Pancreas (tissue), 10 donors: ENCODE results near the gene TBX19. TPM values are rescaled to one million over a fixed set of nuclear protein-coding genes. Genes with fewer than 3 reads are reported as not detected.

Experiments used
- ATAC-seq, 4 donors: fragments of 200-7000 bp; cut with Tn5 transposase; one replicate each; pipeline versions ENCODE4 v1.8.0 to v1.9.1; 2020; ENCODE audit warnings: mild to moderate bottlenecking in 4 of 4, moderate library complexity in 4 of 4
- DNase-seq, 6 donors: peaks; one replicate each; pipeline ENCODE4 v3.0.0-alpha.2; 2020
- FAIRE-seq: peaks from 2 replicates; lab custom pipeline; 2012; peaks lifted over from hg19 to GRCh38; lab: Jason Lieb, UNC
- H3K27ac ChIP-seq, 4 donors: fragments of 200-600 bp; sonication (generic); 1 replicate in 3 of 4; 2 replicates in 1 of 4; pipeline versions ENCODE4 v1.5.0 to v1.8.0; 2020
- H3K27me3 ChIP-seq, 4 donors: fragments of 200-600 bp; one replicate each; pipeline ENCODE4 v1.8.0; 2021
- H3K36me3 ChIP-seq, 3 donors: fragments of 200-600 bp; sonication (generic) in 1 of 3; one replicate each; pipeline versions ENCODE4 v1.5.0 to v1.8.0; 2020 to 2021
- H3K4me1 ChIP-seq, 3 donors: fragments of 200-600 bp; one replicate each; pipeline ENCODE4 v1.8.0; 2021
- H3K4me3 ChIP-seq, 4 donors: fragments of 200-600 bp; sonication (generic) in 2 of 4; one replicate each; pipeline versions ENCODE4 v1.5.0 to v1.8.0; 2020 to 2021
- H3K9me3 ChIP-seq, 4 donors: fragments of 200-600 bp; one replicate each; pipeline ENCODE4 v1.8.0; 2021
- CTCF ChIP-seq, 4 donors: fragments of 200-600 bp; sonication (generic) in 3 of 4; IDR thresholded peaks; one replicate each; pipeline versions ENCODE4 v1.5.0 to v1.8.0; 2021; ENCODE audit warnings: antibody characterized with exemption in 4 of 4
- WGBS, 2 donors: extraction: QIAGEN DNeasy Blood & Tissue Kit; methylation state at CpG; one replicate each; pipeline ENCODE4 v1.1.7; 2013; 5-methylcytosine and 5-hydroxymethylcytosine counted together
- intact Hi-C, 3 donors: fragments of 100-400 bp; cut with DNase I; formaldehyde crosslinking; loops; one replicate each; pipeline versions ENCODE4 v1.11.1 to v1.14.2; 2022
- polyA plus RNA-seq, 2 donors: library from polyadenylated mRNA; stranded (reverse); fragments of 200-250 nt; gene quantifications; one replicate each; pipeline ENCODE4 v1.2.3, GENCODE V29; 2013
- total RNA-seq, 6 donors: library from RNA; stranded (reverse); fragmentation: NEBNext Ultra II Directional in 4 of 6; extraction: Animal tissue kit (Norgen Biotek cat#: 25700) in 4 of 6; gene quantifications; one replicate each; pipeline versions ENCODE4 v1.2.1 to v1.2.4, GENCODE V29; 2021 to 2023
- donor health status: healthy with polysubstance abuse.
- donor health status: DM: no; HTN: no; CAD: no; lungs with moderate emphysema.
- donor health status: DM: no; HTN: no; CAD: no.
- donor health status: control.
- donor health status: control.
- donor health status: Bipolar disorder and iron deficiency.
- donor health status: DM: yes; HTN: yes; CAD: no.
- donor health status: DM: no; HTN: no; CAD: no.
- donor health status: DM: no; HTN: no; CAD: no.
- donor health status: DM: yes; HTN: yes; CAD: no.

TBX19 gene
- total and polyA plus RNA-seq, 8 donors, result 0.35 to 2.0 (median 0.61) TPM

GRCh38 chr1:168330285-168330684 lies 49.6 kb downstream of the TBX19 start:
- intact Hi-C loops, result no loop called here
- TF ChIP-seq CTCF (IDR thresholded peaks at IDR 0.05), result no peak
- ATAC-seq, result no peak
- DNase-seq, result no peak
- 91 to 96% methylated on average over 3 of the region's 3 CpGs for WGBS, 2 donors
- H3K27me3 ChIP-seq, result no peaks in the 10 kb centered on the region
- H3K4me1 ChIP-seq, result no peaks in the 10 kb centered on the region
- FAIRE-seq, result no peak
- no peak overlapping the region for H3K4me3 ChIP-seq
- H3K36me3 ChIP-seq, result no peaks in the 10 kb centered on the region
- no peaks in the 10 kb centered on the region for H3K9me3 ChIP-seq
- no peak overlapping the region for H3K27ac ChIP-seq

GRCh38 chr1:168331569-168331968 lies 50.9 kb downstream of the TBX19 start:
- ATAC-seq, result no peak

GRCh38 chr1:168333562-168334276 lies 53.0 kb downstream of the TBX19 start:
- ATAC-seq (no peak), FAIRE-seq (no peak), DNase-seq (no peak)
- TF ChIP-seq CTCF (IDR thresholded peaks at IDR 0.05), result no peak
- H3K27me3 ChIP-seq, result no peaks in the 10 kb centered on the region
- H3K36me3 ChIP-seq, result no peaks in the 10 kb centered on the region
- H3K4me1 ChIP-seq, result no peaks in the 10 kb centered on the region
- no peak overlapping the region for H3K27ac ChIP-seq
- no peak overlapping the region for H3K4me3 ChIP-seq
- intact Hi-C loops, result no loop called here
- WGBS, 2 donors, result 47 to 68% methylated on average over 6 of the region's 6 CpGs
- H3K9me3 ChIP-seq, result no peaks in the 10 kb centered on the region

More at GRCh38 chr1:168331569-168331968, 50.9 kb downstream of the TBX19 start:
- intact Hi-C loops, result no loop called here
- WGBS, 2 donors, result 95 to 97% methylated on average over 1 of the region's 1 CpG
- FAIRE-seq (peak; percentile 98), DNase-seq (no peak)
- H3K27ac ChIP-seq, result no peak overlapping the region
- H3K9me3 ChIP-seq, result no peaks in the 10 kb centered on the region
- H3K4me1 ChIP-seq, result no peaks in the 10 kb centered on the region
- no peak for TF ChIP-seq CTCF (IDR thresholded peaks at IDR 0.05)
- no peak overlapping the region for H3K4me3 ChIP-seq
- H3K36me3 ChIP-seq, result no peaks in the 10 kb centered on the region
- no peaks in the 10 kb centered on the region for H3K27me3 ChIP-seq

DNA sequence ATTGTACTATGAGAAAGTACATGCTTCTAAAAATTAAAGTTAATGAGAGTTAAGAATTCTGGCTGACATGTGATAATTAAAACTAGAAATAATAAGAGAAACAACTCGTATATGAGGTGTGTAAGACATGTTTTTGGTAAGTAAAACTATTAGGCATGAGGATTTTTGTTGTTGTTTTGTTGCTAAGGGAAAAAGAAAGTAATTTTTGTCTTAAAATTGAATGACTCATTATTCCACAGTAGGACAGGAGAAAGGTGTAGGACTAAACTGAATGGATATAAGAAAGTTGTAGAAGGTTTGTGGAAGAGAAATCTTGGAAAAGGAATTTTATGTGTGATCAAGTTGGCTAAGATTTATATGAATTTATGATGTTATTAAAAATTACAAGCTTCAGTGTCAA lies 54.8 kb downstream of the TBX19 start:
- TF ChIP-seq CTCF (IDR thresholded peaks at IDR 0.05), result no peak
- Histone ChIP-seq H3K36me3 (no peaks in the 10 kb centered on the region), H3K4me1 (no peaks in the 10 kb centered on the region), H3K4me3 (no peak overlapping the region), H3K27ac (no peak overlapping the region), H3K9me3 (no peaks in the 10 kb centered on the region), H3K27me3 (no peaks in the 10 kb centered on the region)
- no peak for ATAC-seq
- FAIRE-seq, result no peak
- DNase-seq, result no peak
- WGBS, 2 donors, result 84 to 90% methylated on average over 1 of the region's 1 CpG
- intact Hi-C loops, result no loop called here
